ENCODE measurements around the gene PRKAR1B. TPM values are rescaled to one million over a fixed set of nuclear protein-coding genes. Genes with fewer than 3 reads are reported as not detected.

Gene PRKAR1B
- total and polyA plus RNA-seq, 10 of the 15 experiments (the other 5 are each of a cell fraction or from before 2014, with no cell fraction given): 1.4 to 45.6 (median 19.3) TPM

DNA sequence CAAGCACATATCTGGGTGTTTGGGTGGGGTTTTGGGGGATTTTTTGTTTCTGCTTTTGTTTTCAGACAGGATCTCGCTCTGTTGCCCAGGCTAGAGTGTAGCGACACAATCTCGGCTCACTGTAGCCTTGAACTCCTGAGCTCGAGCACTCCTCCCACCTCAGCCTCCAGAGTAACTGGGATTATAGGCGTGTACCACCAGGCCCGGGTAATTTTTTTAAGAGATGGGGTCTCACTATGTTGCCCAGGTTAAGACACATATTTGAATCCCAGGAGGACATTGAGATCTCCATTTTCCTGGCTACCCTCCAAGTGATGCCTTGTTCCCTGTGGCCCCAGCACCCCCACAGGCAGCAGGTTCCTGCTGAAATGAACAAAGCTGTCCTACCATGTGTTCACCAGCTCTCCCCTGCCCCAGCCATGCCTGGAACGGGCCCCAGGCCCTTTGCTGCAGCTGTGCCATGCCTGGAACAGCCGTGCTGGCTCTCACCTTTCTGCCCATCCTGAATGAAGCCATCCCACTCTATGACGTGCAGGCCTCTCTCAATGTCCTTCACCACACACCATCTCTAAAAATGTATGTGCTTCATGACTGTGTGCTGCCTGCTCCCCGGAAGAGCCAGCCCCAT is 55.6 kb downstream of the PRKAR1B start:
- ChIA-PET SMC1A (ENCODE audit: uncharacterized antibody, unreplicated experiment) (no interaction called here), RAD21 (ENCODE audit: unreplicated experiment) (no interaction called here), CTCF (no interaction called here), POLR2A (no interaction called here)
- Histone ChIP-seq H4K20me1 (ENCODE audit: control insufficient read depth, insufficient read depth) (no peaks in the 10 kb centered on the region), H3K79me2 (ENCODE audit: control insufficient read depth, insufficient read depth, low read length) (no peaks in the 10 kb centered on the region), H3K4me1 (ENCODE audit: control insufficient read depth, insufficient read depth, low read length) (no peaks in the 10 kb centered on the region), H3K9me3 (replicated peaks; ENCODE audit: control insufficient read depth, insufficient read depth, low read length) (peaks cover 2% of the 10 kb centered on the region; the same call in 2 of the 3 replicates), H2AFZ (ENCODE audit: control insufficient read depth, low read depth, low read length) (no peak overlapping the region), H3K4me2 (ENCODE audit: control insufficient read depth, insufficient read depth) (no peak overlapping the region), H3K4me3 (no peak overlapping the region), H3K27me3 (replicated peaks in 1 of 2; ENCODE audit: control insufficient read depth in 2 of 2, insufficient read depth in 2 of 2, low read length in 1 of 2) (no peaks in the 10 kb centered on the region), H3K9ac (ENCODE audit: control insufficient read depth, insufficient read depth, low read length) (no peak overlapping the region), H3K27ac (ENCODE audit: control insufficient read depth, insufficient read depth) (no peak overlapping the region), H3K36me3 (ENCODE audit: control insufficient read depth in 2 of 2, insufficient read depth in 2 of 2, low read length in 1 of 2) (peaks cover 0 to 2% of the 10 kb centered on the region in 2 experiments; a peak in 3 of 4 replicates)
- WGBS (ENCODE audit: insufficient coverage, insufficient replicate concordance, low lambda C conversion rate, missing lambda C conversion rate): 70% methylated on average over 10 of the region's 10 CpGs
- no peak for FAIRE-seq
- BruUV-seq (replicated peaks): no TSS peak
- no peak for DNase-seq (ENCODE audit: low read depth, low spot score)
- intact Hi-C loops (cut with micrococcal nuclease; ENCODE audit: unreplicated experiment) (no loop called here), in situ Hi-C loops (cut with MboI) (no loop called here)
- no peak for ATAC-seq
- TF ChIP-seq NFYB (IDR thresholded peaks at IDR 0.05; ENCODE audit: insufficient read depth, low read depth, low read length) (no peak), IKZF2 (IDR thresholded peaks at IDR 0.05) (no peak), CREM (IDR thresholded peaks at IDR 0.05; ENCODE audit: low read depth) (no peak), SRF (IDR thresholded peaks at IDR 0.05; ENCODE audit: low read depth in 2 of 2, low read length in 2 of 2) (no peak), NR2C2 (IDR thresholded peaks at IDR 0.05; ENCODE audit: borderline replicate concordance, control insufficient read depth, insufficient read length, low read depth) (no peak), KLF5 (IDR thresholded peaks at IDR 0.05; ENCODE audit: partially characterized antibody) (no peak), KAT2A (conservative IDR thresholded peaks at IDR 0.05; ENCODE audit: control insufficient read depth, low read depth, low read length) (no peak), CHD1 (IDR thresholded peaks at IDR 0.05; ENCODE audit: low read depth, low read length) (no peak), HDAC2 (IDR thresholded peaks at IDR 0.05) (no peak), EED (IDR thresholded peaks at IDR 0.05; ENCODE audit: low read depth) (no peak), RAD51 (IDR thresholded peaks at IDR 0.05) (no peak), SMC3 (IDR thresholded peaks at IDR 0.05; ENCODE audit: borderline replicate concordance, low read length) (no peak)
- TF ChIP-seq, protein P1, sequence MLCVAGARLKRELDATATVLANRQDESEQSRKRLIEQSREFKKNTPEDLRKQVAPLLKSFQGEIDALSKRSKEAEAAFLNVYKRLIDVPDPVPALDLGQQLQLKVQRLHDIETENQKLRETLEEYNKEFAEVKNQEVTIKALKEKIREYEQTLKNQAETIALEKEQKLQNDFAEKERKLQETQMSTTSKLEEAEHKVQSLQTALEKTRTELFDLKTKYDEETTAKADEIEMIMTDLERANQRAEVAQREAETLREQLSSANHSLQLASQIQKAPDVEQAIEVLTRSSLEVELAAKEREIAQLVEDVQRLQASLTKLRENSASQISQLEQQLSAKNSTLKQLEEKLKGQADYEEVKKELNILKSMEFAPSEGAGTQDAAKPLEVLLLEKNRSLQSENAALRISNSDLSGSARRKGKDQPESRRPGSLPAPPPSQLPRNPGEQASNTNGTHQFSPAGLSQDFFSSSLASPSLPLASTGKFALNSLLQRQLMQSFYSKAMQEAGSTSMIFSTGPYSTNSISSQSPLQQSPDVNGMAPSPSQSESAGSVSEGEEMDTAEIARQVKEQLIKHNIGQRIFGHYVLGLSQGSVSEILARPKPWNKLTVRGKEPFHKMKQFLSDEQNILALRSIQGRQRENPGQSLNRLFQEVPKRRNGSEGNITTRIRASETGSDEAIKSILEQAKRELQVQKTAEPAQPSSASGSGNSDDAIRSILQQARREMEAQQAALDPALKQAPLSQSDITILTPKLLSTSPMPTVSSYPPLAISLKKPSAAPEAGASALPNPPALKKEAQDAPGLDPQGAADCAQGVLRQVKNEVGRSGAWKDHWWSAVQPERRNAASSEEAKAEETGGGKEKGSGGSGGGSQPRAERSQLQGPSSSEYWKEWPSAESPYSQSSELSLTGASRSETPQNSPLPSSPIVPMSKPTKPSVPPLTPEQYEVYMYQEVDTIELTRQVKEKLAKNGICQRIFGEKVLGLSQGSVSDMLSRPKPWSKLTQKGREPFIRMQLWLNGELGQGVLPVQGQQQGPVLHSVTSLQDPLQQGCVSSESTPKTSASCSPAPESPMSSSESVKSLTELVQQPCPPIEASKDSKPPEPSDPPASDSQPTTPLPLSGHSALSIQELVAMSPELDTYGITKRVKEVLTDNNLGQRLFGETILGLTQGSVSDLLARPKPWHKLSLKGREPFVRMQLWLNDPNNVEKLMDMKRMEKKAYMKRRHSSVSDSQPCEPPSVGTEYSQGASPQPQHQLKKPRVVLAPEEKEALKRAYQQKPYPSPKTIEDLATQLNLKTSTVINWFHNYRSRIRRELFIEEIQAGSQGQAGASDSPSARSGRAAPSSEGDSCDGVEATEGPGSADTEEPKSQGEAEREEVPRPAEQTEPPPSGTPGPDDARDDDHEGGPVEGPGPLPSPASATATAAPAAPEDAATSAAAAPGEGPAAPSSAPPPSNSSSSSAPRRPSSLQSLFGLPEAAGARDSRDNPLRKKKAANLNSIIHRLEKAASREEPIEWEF (IDR thresholded peaks at IDR 0.05; ENCODE audit: insufficient replicate concordance, low read depth, low read length): no peak
- TF ChIP-seq, protein P2, sequence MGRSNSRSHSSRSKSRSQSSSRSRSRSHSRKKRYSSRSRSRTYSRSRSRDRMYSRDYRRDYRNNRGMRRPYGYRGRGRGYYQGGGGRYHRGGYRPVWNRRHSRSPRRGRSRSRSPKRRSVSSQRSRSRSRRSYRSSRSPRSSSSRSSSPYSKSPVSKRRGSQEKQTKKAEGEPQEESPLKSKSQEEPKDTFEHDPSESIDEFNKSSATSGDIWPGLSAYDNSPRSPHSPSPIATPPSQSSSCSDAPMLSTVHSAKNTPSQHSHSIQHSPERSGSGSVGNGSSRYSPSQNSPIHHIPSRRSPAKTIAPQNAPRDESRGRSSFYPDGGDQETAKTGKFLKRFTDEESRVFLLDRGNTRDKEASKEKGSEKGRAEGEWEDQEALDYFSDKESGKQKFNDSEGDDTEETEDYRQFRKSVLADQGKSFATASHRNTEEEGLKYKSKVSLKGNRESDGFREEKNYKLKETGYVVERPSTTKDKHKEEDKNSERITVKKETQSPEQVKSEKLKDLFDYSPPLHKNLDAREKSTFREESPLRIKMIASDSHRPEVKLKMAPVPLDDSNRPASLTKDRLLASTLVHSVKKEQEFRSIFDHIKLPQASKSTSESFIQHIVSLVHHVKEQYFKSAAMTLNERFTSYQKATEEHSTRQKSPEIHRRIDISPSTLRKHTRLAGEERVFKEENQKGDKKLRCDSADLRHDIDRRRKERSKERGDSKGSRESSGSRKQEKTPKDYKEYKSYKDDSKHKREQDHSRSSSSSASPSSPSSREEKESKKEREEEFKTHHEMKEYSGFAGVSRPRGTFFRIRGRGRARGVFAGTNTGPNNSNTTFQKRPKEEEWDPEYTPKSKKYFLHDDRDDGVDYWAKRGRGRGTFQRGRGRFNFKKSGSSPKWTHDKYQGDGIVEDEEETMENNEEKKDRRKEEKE (IDR thresholded peaks at IDR 0.05): no peak
- TF ChIP-seq, protein P3, sequence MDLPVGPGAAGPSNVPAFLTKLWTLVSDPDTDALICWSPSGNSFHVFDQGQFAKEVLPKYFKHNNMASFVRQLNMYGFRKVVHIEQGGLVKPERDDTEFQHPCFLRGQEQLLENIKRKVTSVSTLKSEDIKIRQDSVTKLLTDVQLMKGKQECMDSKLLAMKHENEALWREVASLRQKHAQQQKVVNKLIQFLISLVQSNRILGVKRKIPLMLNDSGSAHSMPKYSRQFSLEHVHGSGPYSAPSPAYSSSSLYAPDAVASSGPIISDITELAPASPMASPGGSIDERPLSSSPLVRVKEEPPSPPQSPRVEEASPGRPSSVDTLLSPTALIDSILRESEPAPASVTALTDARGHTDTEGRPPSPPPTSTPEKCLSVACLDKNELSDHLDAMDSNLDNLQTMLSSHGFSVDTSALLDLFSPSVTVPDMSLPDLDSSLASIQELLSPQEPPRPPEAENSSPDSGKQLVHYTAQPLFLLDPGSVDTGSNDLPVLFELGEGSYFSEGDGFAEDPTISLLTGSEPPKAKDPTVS (IDR thresholded peaks at IDR 0.05; ENCODE audit: low read depth, low read length): no peak

Measured in GM12878 (cell line).